Coronary artery (tissue), 2 donors: ENCODE data around the gene KDM3B.

Experiments used
- DNase-seq: peaks from one replicate; pipeline ENCODE4 v3.0.0-alpha.2; 2017; ENCODE audit warnings: low spot score
- H3K27ac ChIP-seq, 2 donors: fragments of 200-600 bp; sonication (generic); one replicate each; pipeline ENCODE4 v1.5.1; 2016 to 2019
- H3K4me3 ChIP-seq: fragments of 200-600 bp; sonication (generic); 2 replicates; pipeline ENCODE4 v1.5.1; 2016; ENCODE audit warnings: mild to moderate bottlenecking, moderate library complexity
- CTCF ChIP-seq: fragments of 200-600 bp; sonication (generic); IDR thresholded peaks from one replicate; pipeline ENCODE4 v1.5.1; 2019; ENCODE audit warnings: antibody characterized with exemption

The KDM3B gene

GRCh38 chr5:138438003-138438723 is 85.7 kb downstream of the KDM3B start:
- no peak for DNase-seq
- peak overlapping the region in 1 of 2 donors; percentile 40 for H3K27ac ChIP-seq
- TF ChIP-seq CTCF = no peak
- peak overlapping the region; percentile 80 for H3K4me3 ChIP-seq

DNA sequence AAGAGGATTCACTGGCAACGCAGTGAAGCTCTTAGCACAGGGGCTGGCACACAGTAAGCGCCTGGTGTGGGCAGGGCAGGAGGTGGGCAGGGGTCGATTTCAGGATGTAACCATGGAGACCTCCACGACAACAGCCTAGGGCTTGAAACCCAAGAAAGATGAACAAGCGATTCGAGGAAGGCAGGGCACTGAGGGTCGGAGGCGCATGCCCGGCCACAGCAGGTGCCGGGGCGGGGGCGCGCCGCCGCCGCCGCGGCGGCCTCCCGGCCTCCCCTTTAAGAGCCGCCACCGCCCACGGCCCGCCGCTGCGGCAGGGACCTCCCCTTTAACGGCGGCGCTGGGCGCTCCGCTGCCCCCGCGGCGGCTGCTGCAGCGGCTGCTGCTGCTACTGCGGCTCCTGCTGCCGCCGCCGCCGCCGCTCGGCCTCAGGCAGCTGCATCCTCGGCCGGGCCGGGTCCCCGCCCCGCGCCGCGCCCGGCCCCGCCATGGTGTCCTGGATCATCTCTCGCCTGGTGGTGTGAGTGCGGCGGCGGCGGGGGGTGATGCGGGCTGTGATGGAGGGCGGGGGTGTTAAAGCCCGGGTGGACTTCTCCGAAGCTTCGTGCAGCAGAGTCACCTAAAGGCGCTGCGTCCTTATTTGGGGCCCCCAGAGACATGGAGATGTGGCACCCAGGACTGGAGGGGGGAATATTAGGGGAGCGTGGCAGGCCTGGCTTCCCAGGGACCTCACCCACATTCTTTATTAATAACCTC is 86.4 kb downstream of the KDM3B start, which contains the start of gene REEP2:
Gene REEP2, plus strand, starts transcription at position 334 of the 753 bp plus-strand sequence. Its CDS starts 152 bp downstream, at position 486.
- H3K27ac ChIP-seq = peak within 1 kb of the TSS in 1 of 2 donors; percentile 40
- TF ChIP-seq CTCF = no peak
- DNase-seq = no peak
- H3K4me3 ChIP-seq = peak within 1 kb of the TSS; percentile 80

GRCh38 chr5:138439477-138440158 is 87.1 kb downstream of the KDM3B start:
- no peak for TF ChIP-seq CTCF
- DNase-seq = no peak
- peak overlapping the region; percentile 80 for H3K4me3 ChIP-seq
- H3K27ac ChIP-seq = peak overlapping the region in 1 of 2 donors; percentile 40

DNA sequence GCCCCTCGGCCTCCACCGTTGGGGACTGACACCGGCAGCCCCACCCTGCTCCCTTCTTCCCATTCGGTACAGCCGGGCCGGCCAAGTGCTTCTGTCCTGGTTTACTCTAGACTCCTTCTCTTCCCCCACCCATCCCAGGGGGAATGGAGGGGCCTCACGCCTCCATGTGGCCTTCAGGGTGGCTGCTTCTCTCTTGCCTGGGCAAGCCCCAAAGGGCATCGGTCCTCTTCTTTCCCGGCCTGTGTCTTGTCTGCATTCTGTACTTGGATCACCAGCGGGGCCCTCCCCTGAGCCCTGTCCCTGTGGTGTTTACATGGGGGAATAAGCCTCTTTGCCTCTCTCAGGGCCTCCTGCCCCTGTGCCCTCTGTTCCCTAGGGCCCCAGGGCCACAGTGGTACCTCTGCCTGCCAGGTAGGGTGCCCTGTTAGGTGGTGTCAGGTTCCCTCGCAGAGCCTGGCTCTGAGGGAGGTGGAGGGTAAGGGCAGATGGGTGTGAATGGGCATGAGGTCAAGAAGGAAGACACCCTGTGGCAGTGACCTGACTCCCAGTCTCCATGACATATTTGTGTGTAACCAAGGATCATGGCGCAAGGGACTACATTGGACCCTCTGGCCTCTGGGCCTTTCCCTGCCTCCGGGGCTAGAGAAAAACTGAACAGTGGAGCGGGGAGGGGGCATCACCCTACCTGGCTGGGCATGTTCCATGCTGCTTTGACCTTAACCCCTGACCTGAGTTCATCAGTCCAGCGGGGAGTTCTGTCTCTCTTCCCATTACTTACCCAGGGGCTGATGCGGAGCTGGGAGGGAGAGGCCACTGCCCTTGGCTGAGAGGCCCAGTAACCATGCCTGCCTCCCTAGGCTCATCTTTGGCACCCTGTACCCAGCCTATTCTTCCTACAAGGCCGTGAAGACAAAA is 87.9 kb downstream of the KDM3B start:
- Histone ChIP-seq H3K27ac (peak overlapping the region in 1 of 2 donors; percentile 40), H3K4me3 (no peak overlapping the region)
- DNase-seq = no peak
- TF ChIP-seq CTCF = no peak

DNA sequence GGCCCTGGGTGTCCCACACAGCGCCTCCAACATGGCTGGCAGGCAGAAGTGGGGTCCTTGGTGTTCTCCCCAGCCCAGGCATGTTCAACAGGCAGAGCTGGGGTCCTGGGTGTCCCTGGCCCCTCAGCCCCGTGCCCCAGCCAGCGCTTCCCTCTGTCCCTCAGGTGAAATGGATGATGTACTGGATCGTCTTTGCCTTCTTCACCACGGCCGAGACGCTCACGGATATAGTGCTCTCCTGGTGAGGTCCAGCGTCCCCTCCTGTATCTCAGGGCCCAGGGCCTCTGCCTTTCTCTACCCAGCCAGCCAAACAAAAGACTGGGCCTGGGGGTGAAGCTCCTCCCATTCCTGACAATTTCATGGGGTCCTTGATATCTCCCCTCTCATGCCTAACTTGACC is 88.7 kb downstream of the KDM3B start:
- DNase-seq = no peak
- H3K27ac ChIP-seq = no peak overlapping the region
- TF ChIP-seq CTCF = no peak
- H3K4me3 ChIP-seq = no peak overlapping the region

DNA sequence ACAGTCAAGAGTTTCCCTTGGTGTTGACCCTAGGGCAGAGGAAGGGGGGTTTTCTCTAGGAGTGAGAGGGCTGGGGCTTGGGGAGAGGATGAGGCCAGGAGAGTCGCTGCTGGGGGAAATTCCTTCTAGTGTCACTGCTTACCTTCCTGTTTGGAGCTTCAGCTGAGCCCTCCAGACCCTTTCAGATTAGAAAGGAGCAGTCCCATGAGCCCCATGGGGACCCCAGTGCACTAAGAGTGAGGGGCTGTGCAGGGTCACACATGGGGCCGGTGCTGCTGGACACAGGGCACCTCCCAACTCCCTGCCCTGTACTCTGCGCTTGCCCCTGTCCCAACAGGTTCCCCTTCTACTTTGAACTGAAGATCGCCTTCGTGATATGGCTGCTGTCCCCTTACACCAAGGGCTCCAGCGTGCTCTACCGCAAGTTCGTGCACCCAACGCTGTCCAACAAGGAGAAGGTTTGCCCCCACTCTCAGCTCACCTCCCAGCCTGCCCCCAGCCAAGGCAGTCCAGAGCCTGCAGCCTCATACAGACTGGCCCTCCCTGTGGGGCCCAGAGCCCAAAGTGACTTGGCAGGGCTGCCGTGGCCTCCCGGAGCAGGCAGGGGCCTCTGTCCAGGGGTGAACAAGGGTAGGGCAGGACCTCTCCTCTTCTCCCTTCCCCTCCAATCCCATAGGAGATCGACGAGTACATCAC is 91.7 kb downstream of the KDM3B start:
- H3K27ac ChIP-seq = no peak overlapping the region
- DNase-seq = no peak
- no peak for TF ChIP-seq CTCF
- no peak overlapping the region for H3K4me3 ChIP-seq
